ENCODE data around the gene ZNF697.
"Not testable (repeated sequence)": the region's sequence is repeated elsewhere in the genome, so short reads cannot be mapped to it uniquely, and the experiment has no call there.

The ZNF697 gene

GRCh38 chr1:119626011-119626545 lies 22.0 kb downstream of the ZNF697 start:
- Mint-ChIP-seq H3K27ac (no peak overlapping the region), H3K4me3 (no peak overlapping the region), H3K9me3 (no peaks in the 10 kb centered on the region), H3K27me3 (peaks cover 25% of the 10 kb centered on the region), H3K4me1 (no peaks in the 10 kb centered on the region), H3K36me3 (no peaks in the 10 kb centered on the region)

- H3K9me3 Mint-ChIP-seq, result no peaks in the 10 kb centered on the region
- no peaks in the 10 kb centered on the region for H3K36me3 Mint-ChIP-seq
- H3K4me1 Mint-ChIP-seq, result no peaks in the 10 kb centered on the region
- H3K4me3 Mint-ChIP-seq, result no peak overlapping the region
- H3K27ac Mint-ChIP-seq, result no peak overlapping the region
- H3K27me3 Mint-ChIP-seq, result peaks cover 9% of the 10 kb centered on the region
Observed at GRCh38 chr1:119623678-119624077, 24.4 kb downstream of the ZNF697 start.

GRCh38 chr1:119623193-119623515 lies 24.9 kb downstream of the ZNF697 start:
- Mint-ChIP-seq H3K27ac (no peak overlapping the region), H3K9me3 (no peaks in the 10 kb centered on the region), H3K27me3 (peaks cover 4% of the 10 kb centered on the region), H3K4me3 (no peak overlapping the region), H3K36me3 (no peaks in the 10 kb centered on the region), H3K4me1 (no peaks in the 10 kb centered on the region)

- H3K4me3 Mint-ChIP-seq, result no peak overlapping the region
- H3K27me3 Mint-ChIP-seq, result peaks cover 3% of the 10 kb centered on the region
- H3K4me1 Mint-ChIP-seq, result no peaks in the 10 kb centered on the region
- no peaks in the 10 kb centered on the region for H3K9me3 Mint-ChIP-seq
- no peaks in the 10 kb centered on the region for H3K36me3 Mint-ChIP-seq
- no peak overlapping the region for H3K27ac Mint-ChIP-seq
Observed at GRCh38 chr1:119622311-119623192, 25.5 kb downstream of the ZNF697 start.

GRCh38 chr1:119621705-119622104 lies 26.4 kb downstream of the ZNF697 start:
- Mint-ChIP-seq H3K4me3 (no peak overlapping the region), H3K9me3 (no peaks in the 10 kb centered on the region), H3K27me3 (no peaks in the 10 kb centered on the region), H3K36me3 (no peaks in the 10 kb centered on the region), H3K4me1 (no peaks in the 10 kb centered on the region), H3K27ac (no peak overlapping the region)

- H3K27ac Mint-ChIP-seq, result peak overlapping the region; percentile 13
- no peaks in the 10 kb centered on the region for H3K4me1 Mint-ChIP-seq
- no peaks in the 10 kb centered on the region for H3K9me3 Mint-ChIP-seq
- H3K27me3 Mint-ChIP-seq, result no peaks in the 10 kb centered on the region
- H3K4me3 Mint-ChIP-seq, result no peak overlapping the region
- H3K36me3 Mint-ChIP-seq, result no peaks in the 10 kb centered on the region
Observed at GRCh38 chr1:119617751-119618691, 30.0 kb downstream of the ZNF697 start.

GRCh38 chr1:119616748-119617147 lies 31.3 kb downstream of the ZNF697 start:
- not testable (repeated sequence) for H3K36me3 Mint-ChIP-seq, H3K27me3 Mint-ChIP-seq, H3K4me3 Mint-ChIP-seq

GRCh38 chr1:119615100-119615499 lies 33.0 kb downstream of the ZNF697 start:
- not testable (repeated sequence) for H3K9me3 Mint-ChIP-seq, H3K36me3 Mint-ChIP-seq, H3K4me3 Mint-ChIP-seq, H3K4me1 Mint-ChIP-seq, H3K27ac Mint-ChIP-seq, H3K27me3 Mint-ChIP-seq

More at GRCh38 chr1:119616748-119617147, 31.3 kb downstream of the ZNF697 start:
- not testable (repeated sequence) for H3K4me1 Mint-ChIP-seq, H3K9me3 Mint-ChIP-seq, H3K27ac Mint-ChIP-seq

- H3K9me3 Mint-ChIP-seq, result no peaks in the 10 kb centered on the region
- no peak overlapping the region for H3K4me3 Mint-ChIP-seq
- no peaks in the 10 kb centered on the region for H3K36me3 Mint-ChIP-seq
- no peak overlapping the region for H3K27ac Mint-ChIP-seq
- peaks cover 3% of the 10 kb centered on the region for H3K27me3 Mint-ChIP-seq
- H3K4me1 Mint-ChIP-seq, result no peaks in the 10 kb centered on the region
Observed at GRCh38 chr1:119613769-119614720, 34.0 kb downstream of the ZNF697 start.

GRCh38 chr1:119611701-119612113 lies 36.4 kb downstream of the ZNF697 start:
- Mint-ChIP-seq H3K27me3 (peaks cover 3% of the 10 kb centered on the region), H3K4me3 (no peak overlapping the region), H3K9me3 (no peaks in the 10 kb centered on the region), H3K4me1 (no peaks in the 10 kb centered on the region), H3K36me3 (no peaks in the 10 kb centered on the region), H3K27ac (no peak overlapping the region)

- not testable (repeated sequence) for H3K27ac Mint-ChIP-seq, H3K4me3 Mint-ChIP-seq, H3K9me3 Mint-ChIP-seq, H3K4me1 Mint-ChIP-seq, H3K36me3 Mint-ChIP-seq
- peaks cover 12% of the 10 kb centered on the region for H3K27me3 Mint-ChIP-seq
Observed at GRCh38 chr1:119608816-119609215, 39.2 kb downstream of the ZNF697 start.

- not testable (repeated sequence) for H3K4me1 Mint-ChIP-seq, H3K4me3 Mint-ChIP-seq, H3K9me3 Mint-ChIP-seq, H3K27ac Mint-ChIP-seq, H3K36me3 Mint-ChIP-seq
- peaks cover 12% of the 10 kb centered on the region for H3K27me3 Mint-ChIP-seq
Observed at GRCh38 chr1:119607087-119607807, 40.8 kb downstream of the ZNF697 start.

GRCh38 chr1:119606394-119606793 lies 41.7 kb downstream of the ZNF697 start:
- Mint-ChIP-seq H3K27me3 (peaks cover 12% of the 10 kb centered on the region), H3K27ac (no peak overlapping the region), H3K4me3 (no peak overlapping the region), H3K36me3 (no peaks in the 10 kb centered on the region), H3K4me1 (no peaks in the 10 kb centered on the region), H3K9me3 (no peaks in the 10 kb centered on the region)

- Mint-ChIP-seq H3K27me3 (peaks cover 9% of the 10 kb centered on the region), H3K27ac (no peak overlapping the region), H3K9me3 (no peaks in the 10 kb centered on the region), H3K4me3 (no peak overlapping the region), H3K4me1 (no peaks in the 10 kb centered on the region), H3K36me3 (no peaks in the 10 kb centered on the region)
Observed at GRCh38 chr1:119605686-119606085, 42.4 kb downstream of the ZNF697 start.

Data from activated naive CD4-positive, alpha-beta T cell treated with anti-CD3 and anti-CD28 coated beads, Interleukin-2, amount 50 U/mL, for 24 hours (primary cell).